Measurements from ENCODE around the gene GDAP1L1. TPM values are rescaled to one million over a fixed set of nuclear protein-coding genes. Genes with fewer than 3 reads are reported as not detected.

The GDAP1L1 gene
- total and polyA plus RNA-seq, 2 donors from 2014 or later, result not detected

DNA sequence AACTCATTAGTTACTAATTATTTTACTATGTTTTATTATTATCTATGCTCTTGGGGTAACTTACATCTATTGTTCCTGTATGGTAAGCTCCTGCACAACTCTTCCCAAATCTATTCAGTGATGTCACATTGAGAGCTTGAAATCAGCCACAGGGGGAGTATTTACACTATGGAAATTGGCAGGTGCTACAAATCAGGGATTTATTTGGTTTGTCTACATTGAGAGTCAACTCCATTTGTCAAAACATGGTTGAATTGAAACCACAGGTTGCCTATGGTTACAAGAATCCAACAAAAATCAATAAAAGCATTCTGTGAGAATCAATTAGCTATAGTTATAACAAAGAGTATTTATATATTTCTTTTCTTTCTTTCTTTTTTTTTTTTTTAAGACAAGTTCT is 67.8 kb downstream of the GDAP1L1 start:
- no peak for FAIRE-seq
- Histone ChIP-seq H3K27me3 (ENCODE audit: control insufficient read depth, insufficient read depth, low read length) (no peaks in the 10 kb centered on the region), H3K9me3 (ENCODE audit: control insufficient read depth in 2 of 3, insufficient read depth in 1 of 3, low read length in 3 of 3) (no peaks in the 10 kb centered on the region), H3K27ac (ENCODE audit: low read depth in 2 of 2, low read length in 2 of 2) (no peak overlapping the region), H3K4me3 (ENCODE audit: low read length in 3 of 3) (no peak overlapping the region), H3K4me1 (ENCODE audit: control insufficient read depth in 2 of 3, insufficient read depth in 2 of 3, low read depth in 1 of 3, low read length in 3 of 3) (peaks cover 0 to 9% (median 4%) of the 10 kb centered on the region in 3 donors), H3K36me3 (ENCODE audit: control insufficient read depth in 2 of 3, insufficient read depth in 3 of 3, low read length in 3 of 3) (no peaks in the 10 kb centered on the region), H3K9ac (ENCODE audit: low read length in 3 of 3) (no peak overlapping the region)
- intact Hi-C loops (cut with DNase I), result loop anchor here (5.0 kb wide), 1 partner anchor 98 kb away; no protein-coding TSS in a partner anchor
- no peak for DNase-seq
- TF ChIP-seq, protein P1, sequence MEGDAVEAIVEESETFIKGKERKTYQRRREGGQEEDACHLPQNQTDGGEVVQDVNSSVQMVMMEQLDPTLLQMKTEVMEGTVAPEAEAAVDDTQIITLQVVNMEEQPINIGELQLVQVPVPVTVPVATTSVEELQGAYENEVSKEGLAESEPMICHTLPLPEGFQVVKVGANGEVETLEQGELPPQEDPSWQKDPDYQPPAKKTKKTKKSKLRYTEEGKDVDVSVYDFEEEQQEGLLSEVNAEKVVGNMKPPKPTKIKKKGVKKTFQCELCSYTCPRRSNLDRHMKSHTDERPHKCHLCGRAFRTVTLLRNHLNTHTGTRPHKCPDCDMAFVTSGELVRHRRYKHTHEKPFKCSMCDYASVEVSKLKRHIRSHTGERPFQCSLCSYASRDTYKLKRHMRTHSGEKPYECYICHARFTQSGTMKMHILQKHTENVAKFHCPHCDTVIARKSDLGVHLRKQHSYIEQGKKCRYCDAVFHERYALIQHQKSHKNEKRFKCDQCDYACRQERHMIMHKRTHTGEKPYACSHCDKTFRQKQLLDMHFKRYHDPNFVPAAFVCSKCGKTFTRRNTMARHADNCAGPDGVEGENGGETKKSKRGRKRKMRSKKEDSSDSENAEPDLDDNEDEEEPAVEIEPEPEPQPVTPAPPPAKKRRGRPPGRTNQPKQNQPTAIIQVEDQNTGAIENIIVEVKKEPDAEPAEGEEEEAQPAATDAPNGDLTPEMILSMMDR (IDR thresholded peaks at IDR 0.05; ENCODE audit: borderline replicate concordance, extremely low read depth, insufficient read depth), result no peak

DNA sequence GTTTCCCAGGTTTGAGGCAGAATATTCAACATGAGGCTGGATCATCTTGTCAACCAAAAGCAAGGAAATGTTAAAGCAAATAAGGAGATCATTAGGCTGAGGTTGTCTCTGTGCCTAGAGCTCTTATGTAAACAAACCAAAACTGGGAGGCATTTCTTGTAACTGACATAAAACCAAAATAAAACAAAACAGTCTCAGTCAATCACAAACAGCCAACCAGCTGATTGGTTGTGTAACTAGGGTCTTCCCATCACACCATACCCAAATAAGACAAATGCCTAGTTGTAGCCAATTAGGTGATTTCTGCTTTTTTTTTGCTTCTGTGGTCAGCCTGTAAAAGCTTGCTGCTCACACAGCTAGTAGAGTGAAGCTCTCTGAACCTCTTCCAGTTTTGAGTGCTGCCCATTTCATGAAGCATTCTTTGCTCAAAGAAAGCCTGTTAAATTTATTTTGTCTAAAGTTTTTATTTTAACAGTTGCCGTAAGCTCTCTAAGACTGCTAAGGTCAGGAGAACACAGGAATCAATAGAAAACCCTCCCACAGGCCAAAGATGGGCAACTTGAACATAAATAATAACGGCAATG is 72.8 kb downstream of the GDAP1L1 start:
- Histone ChIP-seq H3K9me3 (ENCODE audit: control insufficient read depth in 2 of 3, insufficient read depth in 1 of 3, low read length in 3 of 3) (no peaks in the 10 kb centered on the region), H3K36me3 (ENCODE audit: control insufficient read depth in 2 of 3, insufficient read depth in 3 of 3, low read length in 3 of 3) (no peaks in the 10 kb centered on the region), H3K9ac (ENCODE audit: low read length in 3 of 3) (no peak overlapping the region), H3K4me3 (ENCODE audit: low read length in 3 of 3) (no peak overlapping the region), H3K27me3 (ENCODE audit: control insufficient read depth, insufficient read depth, low read length) (no peaks in the 10 kb centered on the region), H3K27ac (ENCODE audit: low read depth in 2 of 2, low read length in 2 of 2) (no peak overlapping the region), H3K4me1 (ENCODE audit: control insufficient read depth in 2 of 3, insufficient read depth in 2 of 3, low read depth in 1 of 3, low read length in 3 of 3) (no peaks in the 10 kb centered on the region)
- TF ChIP-seq, protein P1 (IDR thresholded peaks at IDR 0.05; ENCODE audit: borderline replicate concordance, extremely low read depth, insufficient read depth), result no peak
- FAIRE-seq, result no peak
- intact Hi-C loops (cut with DNase I), result no loop called here
- DNase-seq, result no peak

DNA sequence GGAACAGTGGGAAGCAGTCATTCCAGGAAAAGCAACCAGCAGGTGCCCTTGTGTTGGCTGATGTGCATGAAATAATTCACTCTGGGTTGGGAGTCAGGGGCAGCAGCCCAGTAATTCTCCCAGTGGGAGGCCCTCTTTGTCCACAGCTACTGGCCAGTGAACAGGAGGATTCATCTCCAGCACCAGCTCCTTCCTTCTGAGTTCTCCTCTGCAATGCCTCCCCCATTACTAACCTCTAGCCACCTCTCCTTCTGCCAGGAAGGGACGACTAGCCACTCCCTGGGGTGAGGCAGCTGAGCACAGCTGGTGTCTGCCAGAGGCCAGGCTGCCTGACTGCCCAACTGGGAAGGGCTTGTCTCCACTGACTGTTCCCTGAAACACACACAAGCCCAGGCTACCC is 77.2 kb downstream of the GDAP1L1 start:
- Histone ChIP-seq H3K27ac (ENCODE audit: low read depth in 2 of 2, low read length in 2 of 2) (no peak overlapping the region), H3K4me1 (ENCODE audit: control insufficient read depth in 2 of 3, insufficient read depth in 2 of 3, low read depth in 1 of 3, low read length in 3 of 3) (no peaks in the 10 kb centered on the region), H3K9ac (ENCODE audit: low read length in 3 of 3) (no peak overlapping the region), H3K27me3 (ENCODE audit: control insufficient read depth, insufficient read depth, low read length) (no peaks in the 10 kb centered on the region), H3K4me3 (ENCODE audit: low read length in 3 of 3) (no peak overlapping the region), H3K36me3 (ENCODE audit: control insufficient read depth in 2 of 3, insufficient read depth in 3 of 3, low read length in 3 of 3) (no peaks in the 10 kb centered on the region), H3K9me3 (ENCODE audit: control insufficient read depth in 2 of 3, insufficient read depth in 1 of 3, low read length in 3 of 3) (no peaks in the 10 kb centered on the region)
- TF ChIP-seq, protein P1 (IDR thresholded peaks at IDR 0.05; ENCODE audit: borderline replicate concordance, extremely low read depth, insufficient read depth), result no peak
- FAIRE-seq (no peak), DNase-seq (peak in 2 of 5 donors; percentile 21 to 57)
- intact Hi-C loops (cut with DNase I), result no loop called here
